SKM-1 treated with dmso at 0.1 percent for 144 hours (cell line): ENCODE data around the gene KIF2C.
A peak's percentile ranks its signal among the peaks of the same experiment; 100 is the strongest.

Source experiments
- DNase-seq: peaks from one replicate; lab custom pipeline; 2025; ENCODE audit not compliant: unreplicated experiment; lab: John Stamatoyannopoulos, UW

KIF2C gene

DNA sequence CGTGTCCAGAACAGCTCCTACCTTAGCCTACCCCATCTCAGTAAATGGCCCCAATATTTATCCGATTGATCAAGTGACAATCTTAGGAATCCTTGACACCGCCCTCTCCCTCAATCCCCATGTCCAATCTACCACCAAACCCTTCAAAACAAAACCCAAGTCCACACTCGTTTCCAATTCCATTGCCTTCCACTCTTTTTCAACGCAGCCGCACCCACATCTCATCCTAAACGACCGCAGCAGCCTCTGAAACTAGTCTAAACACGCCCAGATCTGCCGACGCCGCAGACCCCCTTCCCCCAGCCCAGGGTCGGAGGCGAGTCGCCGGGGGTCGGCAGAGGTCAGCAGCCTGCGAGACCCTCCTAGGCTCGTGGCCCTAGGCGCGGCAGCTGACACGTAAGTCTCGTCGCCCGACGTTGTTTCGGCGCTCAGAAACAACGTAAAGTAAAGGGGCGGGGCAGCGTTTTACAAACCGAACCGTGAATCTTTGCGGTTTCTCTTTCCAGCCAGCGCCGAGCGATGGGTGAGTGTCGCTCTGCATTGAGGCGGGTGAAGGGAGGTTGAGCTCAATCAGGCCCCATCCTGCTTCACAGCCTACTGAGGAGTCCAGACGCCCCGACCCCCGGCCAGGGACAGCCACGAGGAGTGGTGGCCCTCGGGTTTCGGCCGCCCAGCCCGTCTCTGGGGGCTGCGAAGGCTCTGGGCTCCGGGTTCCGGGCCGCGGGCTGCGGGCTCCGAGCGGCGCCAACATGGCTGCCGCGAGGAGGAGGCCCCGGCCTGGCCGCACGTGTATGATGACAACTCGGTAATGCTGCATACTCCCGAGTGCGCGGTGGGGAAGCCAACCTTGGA is 35.7 kb downstream of the KIF2C start, which contains the start of gene RPS8:
TSS of gene RPS8 (plus strand) at position 463 of the 852 bp plus-strand sequence. CDS start at position 520, 57 bp downstream.
- DNase-seq: peak; percentile 88

GRCh38 chr1:44775930-44776729 is 36.5 kb downstream of the KIF2C start:
- no peak for DNase-seq

GRCh38 chr1:44776730-44777068 is 37.1 kb downstream of the KIF2C start:
- DNase-seq: no peak

GRCh38 chr1:44777547-44777946 is 37.9 kb downstream of the KIF2C start:
- no peak for DNase-seq

DNA sequence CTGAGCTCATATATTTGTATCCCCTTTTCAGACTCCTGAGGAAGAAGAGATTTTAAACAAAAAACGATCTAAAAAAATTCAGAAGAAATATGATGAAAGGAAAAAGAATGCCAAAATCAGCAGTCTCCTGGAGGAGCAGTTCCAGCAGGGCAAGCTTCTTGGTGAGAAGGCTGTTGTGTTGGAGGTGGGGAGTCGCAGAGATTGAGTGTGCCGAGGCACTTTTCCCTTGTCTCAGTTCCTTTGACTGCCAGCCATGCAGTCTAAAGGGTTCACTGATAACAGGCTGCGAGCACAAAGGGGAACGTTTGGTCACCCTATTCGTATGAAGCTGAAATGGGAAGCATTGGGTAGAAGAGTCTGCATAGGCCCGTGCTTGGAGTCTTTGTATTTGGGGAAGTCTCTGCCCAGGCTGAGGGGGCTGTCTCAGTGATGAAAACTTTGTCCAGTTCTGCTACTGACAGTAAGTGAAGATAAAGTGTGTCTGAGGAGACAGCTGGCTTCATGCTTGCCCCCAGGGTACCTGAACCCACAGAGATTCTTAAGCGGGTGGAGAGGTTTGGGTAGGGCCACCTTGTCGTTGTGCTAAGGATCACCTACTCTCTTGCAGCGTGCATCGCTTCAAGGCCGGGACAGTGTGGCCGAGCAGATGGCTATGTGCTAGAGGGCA is 38.5 kb downstream of the KIF2C start:
- DNase-seq: no peak

GRCh38 chr1:44778705-44779576 is 39.3 kb downstream of the KIF2C start:
- DNase-seq: no peak

DNA sequence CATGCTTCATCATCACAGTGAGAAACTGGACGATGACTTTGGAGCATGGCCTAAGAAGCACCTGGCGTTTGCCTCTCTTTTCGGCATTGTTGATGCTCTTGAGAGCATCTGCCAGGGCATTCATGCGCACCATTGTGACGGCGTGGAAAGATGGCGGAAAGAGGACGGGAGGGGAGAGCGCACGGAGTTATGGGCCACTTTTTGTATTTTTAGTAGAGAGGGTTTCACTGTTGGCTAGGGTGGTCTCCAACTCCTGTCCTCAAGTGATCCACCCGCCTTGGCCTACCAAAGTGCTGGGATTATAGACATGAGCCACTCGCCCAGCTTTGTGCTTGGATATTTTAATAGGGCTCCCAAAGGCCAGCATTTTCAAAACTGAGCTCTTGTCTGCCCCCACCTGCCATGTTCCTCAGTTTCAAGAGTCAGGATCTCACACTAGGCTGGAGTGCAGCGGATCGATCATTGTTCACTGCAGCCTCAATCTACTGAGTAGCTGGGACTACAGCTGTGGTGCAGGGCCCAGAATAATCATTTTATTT is 41.0 kb downstream of the KIF2C start:
- DNase-seq: no peak

DNA sequence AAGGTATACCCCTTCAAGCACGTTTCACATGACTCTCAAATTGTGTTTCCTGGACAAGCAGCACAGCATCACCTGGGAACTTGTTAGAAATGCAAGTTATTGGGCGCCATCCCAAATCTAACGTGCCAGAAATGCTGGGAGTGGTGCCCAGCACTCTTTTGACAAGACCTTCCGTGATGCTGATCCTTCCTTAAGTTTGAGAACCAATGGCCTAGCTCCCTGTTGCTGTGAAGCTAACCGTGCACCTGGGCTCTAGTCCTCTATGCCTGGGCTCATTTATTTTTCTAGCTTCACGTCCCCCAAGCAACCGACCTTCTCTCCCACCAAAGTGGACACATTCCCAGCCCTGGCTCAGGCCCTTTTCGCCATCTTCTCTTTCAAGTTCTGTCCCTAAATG is 44.1 kb downstream of the KIF2C start:
- no peak for DNase-seq

- DNase-seq: no peak
Measured at GRCh38 chr1:44784094-44785028, 44.7 kb downstream of the KIF2C start.

DNA sequence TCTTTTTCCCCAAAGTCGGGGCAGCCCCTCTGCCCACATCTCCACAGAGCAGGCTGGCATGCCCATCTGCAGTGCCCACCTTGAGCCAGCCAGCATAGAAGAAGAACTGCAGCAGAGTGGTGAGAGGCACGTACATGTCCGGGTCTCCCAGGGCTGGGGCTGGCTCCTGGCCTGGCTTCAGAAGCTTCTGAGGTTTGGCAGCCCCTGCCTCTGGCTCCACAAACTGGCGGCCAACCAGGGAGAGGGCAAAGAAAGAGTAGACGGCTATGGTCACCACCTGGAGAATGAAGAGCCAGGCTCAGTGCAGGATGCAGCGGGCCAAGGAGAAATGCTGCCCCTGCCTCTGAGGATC is 45.4 kb downstream of the KIF2C start:
- no peak for DNase-seq

GRCh38 chr1:44785501-44786137 is 46.0 kb downstream of the KIF2C start:
- DNase-seq: no peak

DNA sequence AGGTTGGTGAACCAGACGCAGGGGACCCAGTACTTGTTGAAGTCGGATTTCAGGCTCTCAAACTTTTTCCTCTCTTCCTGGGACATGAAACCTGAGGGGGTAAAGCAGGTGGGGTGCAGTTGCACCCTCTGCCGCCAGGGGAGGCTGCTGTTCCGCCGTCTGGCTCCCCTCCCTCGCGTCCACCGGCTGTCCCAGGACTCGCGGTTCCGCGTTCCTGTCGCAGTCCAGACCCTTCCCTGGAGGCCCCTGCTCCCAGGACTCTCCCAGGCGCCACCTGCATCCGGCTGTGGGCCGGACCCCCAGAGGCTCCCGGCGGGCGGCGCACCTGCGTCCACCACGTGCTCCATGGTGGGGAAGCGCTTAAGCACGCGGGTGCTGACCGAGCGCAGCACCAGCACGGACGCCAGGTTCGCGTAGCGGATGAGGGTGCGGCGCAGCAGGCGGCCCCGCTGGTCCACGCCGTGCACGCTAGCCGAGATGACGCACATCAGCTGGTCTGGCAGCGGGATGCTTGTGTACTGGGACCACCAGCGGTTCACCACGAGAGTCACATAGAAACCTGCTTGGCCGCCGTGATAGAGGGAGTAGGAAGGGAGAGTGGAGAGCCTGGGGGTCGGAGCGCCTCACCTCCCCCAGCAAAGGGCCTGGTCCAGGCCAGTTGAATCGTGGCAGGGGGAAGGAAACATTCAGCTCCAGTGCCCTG is 46.7 kb downstream of the KIF2C start:
- DNase-seq: peak; percentile 77

DNA sequence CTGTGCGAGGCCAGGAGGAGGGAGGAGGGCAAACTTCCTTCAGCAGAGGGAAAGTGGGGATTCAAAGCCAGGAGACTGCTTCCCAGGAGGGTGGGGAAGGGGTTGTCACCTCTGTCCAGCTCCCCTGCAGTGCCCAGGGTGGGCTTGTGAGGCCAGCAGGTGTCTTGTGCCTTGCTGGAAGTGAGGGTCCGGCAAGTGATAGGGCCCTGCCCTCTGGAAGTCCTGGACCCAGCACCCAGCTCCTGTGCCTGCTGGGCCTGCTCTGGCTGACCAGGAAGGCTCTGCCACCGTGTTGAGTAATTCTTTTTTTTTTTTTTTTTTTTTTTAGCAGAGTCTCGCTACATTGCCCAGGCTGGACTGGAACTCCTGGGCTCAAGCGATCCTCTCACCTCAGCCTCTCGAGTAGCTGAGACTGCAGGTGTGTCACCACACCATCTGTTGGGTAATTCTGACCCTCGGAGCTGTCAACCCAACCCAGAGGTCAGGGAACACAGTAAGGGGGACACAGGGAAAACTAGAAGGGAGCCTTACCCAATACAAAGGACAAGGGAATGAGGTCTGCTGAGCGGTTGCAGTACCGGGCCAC is 47.3 kb downstream of the KIF2C start:
- DNase-seq: no peak

DNA sequence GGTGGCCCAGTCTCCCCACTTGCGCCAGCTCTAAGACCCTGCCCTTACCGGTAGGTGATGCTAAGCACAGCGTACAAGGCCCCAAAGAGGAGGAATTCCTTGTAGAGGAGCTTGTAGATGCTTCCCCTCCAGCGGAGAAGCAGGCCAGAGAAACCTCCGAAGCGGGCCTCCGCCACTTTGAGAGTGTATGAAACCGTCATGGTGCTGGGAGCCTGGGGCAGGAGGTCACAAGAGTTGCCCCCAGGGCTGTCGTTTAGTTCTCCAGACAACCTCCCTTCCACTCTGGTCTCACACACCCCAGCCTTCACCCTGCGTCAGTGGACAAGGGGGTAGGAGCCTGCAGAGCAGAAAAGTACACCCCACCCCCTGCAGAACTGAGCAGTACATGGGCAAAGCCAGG is 47.9 kb downstream of the KIF2C start:
- no peak for DNase-seq

GRCh38 chr1:44788120-44788860 is 48.7 kb downstream of the KIF2C start, which contains the start of gene BEST4:
Gene BEST4, minus strand, starts transcription at chr1:44788170. Its CDS starts 465 bp downstream, at chr1:44787705.
- no peak for DNase-seq

DNA sequence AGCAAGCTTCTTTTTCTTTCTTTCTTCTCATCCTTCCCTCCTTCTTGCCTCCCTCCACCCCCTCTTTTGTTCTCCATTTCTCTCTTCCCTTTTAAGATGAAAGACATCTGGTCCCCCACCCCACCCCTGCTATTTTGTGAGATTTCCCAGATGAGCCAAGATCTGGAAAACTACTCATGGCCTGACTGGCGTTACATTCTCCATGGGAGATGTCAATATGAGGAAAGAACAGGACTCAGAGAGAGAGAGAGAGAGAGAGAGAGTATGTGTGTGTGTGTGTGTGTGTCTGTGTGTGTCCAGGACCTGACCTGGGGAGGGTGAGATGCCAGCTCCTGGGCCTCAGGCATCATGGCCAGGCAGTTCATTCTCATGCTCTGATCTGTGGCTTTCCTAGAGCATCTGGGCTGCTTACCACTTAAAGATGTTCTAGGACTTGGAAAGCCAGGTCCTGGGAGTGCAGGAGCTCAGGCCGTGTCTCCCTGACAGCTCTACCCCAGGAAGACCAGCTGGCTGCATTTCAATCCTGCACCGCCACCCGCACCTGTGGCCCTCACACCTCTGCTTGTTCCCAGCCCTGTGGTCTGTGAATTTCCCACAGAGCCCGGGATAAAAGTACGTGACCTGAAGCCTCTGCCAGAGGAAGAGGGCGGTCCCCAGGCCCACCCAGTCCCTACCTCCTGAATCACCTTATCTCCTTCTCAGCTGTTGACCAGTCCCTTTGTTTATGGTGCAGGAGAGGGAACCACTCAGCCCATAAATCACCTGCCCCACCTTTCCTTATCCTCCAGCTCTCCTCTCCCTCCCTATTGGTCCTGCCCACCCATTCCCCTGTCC is 51.5 kb downstream of the KIF2C start:
- no peak for DNase-seq
